ENCODE results near the gene GCGR.

Gene GCGR

GRCh38 chr17:81823820-81824550 lies 20.0 kb downstream of the GCGR start:
- H3K9ac ChIP-seq (ENCODE audit: low read depth, low read length) = no peak overlapping the region
- DNase-seq (no peak), ATAC-seq (ENCODE audit: insufficient read depth, low read depth) (no peak)
- TF ChIP-seq EZH2 (IDR thresholded peaks at IDR 0.05; ENCODE audit: borderline replicate concordance, low read depth, low read length, severe bottlenecking) = no peak
- TF ChIP-seq, protein P1, sequence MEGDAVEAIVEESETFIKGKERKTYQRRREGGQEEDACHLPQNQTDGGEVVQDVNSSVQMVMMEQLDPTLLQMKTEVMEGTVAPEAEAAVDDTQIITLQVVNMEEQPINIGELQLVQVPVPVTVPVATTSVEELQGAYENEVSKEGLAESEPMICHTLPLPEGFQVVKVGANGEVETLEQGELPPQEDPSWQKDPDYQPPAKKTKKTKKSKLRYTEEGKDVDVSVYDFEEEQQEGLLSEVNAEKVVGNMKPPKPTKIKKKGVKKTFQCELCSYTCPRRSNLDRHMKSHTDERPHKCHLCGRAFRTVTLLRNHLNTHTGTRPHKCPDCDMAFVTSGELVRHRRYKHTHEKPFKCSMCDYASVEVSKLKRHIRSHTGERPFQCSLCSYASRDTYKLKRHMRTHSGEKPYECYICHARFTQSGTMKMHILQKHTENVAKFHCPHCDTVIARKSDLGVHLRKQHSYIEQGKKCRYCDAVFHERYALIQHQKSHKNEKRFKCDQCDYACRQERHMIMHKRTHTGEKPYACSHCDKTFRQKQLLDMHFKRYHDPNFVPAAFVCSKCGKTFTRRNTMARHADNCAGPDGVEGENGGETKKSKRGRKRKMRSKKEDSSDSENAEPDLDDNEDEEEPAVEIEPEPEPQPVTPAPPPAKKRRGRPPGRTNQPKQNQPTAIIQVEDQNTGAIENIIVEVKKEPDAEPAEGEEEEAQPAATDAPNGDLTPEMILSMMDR (IDR thresholded peaks at IDR 0.05; ENCODE audit: borderline replicate concordance, extremely low read depth, low read length, poor library complexity, severe bottlenecking) = no peak
- H3K79me2 ChIP-seq (ENCODE audit: insufficient read depth, low read length) = peaks cover 21% of the 10 kb centered on the region
- peaks cover 20% of the 10 kb centered on the region for H3K36me3 ChIP-seq (ENCODE audit: insufficient read depth, low read length)
- H2AFZ ChIP-seq (ENCODE audit: low read depth, low read length) = no peak overlapping the region
- no peaks in the 10 kb centered on the region for H3K27me3 ChIP-seq (ENCODE audit: insufficient read depth, low read length, poor library complexity)
- no peak overlapping the region for H3K4me2 ChIP-seq (ENCODE audit: insufficient read depth, low read length)
- no peaks in the 10 kb centered on the region for H3K9me3 ChIP-seq (ENCODE audit: insufficient read depth, low read length, severe bottlenecking)
- peaks cover 16% of the 10 kb centered on the region for H4K20me1 ChIP-seq (ENCODE audit: insufficient read depth, low read length)
- H3K27ac ChIP-seq (ENCODE audit: low read length) = no peak overlapping the region
- H3K4me3 ChIP-seq (ENCODE audit: low read depth in 1 of 2, low read length in 2 of 2) = no peak overlapping the region
- peaks cover 20% of the 10 kb centered on the region for H3K4me1 ChIP-seq (ENCODE audit: insufficient read depth, low read length)

DNA sequence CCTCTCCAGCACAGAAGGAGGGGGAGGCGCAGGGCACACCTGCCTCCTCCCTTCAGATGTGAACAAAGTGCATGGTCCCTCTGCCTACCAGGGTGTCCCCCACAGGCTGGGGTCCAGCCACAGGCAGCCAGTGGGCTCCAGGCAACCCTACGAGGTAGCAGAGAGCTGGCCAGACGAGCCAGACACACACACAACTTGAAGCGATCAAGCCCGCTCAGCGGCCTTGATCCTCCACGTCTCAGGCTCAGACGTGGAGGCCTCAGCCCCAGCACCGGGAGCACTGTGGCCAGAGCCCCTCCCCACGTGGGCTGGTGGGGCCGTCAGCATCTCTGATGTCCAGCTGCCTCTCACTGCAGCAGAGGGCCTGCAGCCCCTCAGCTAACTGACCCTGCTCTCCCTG lies 20.6 kb downstream of the GCGR start:
- peaks cover 20% of the 10 kb centered on the region for H4K20me1 ChIP-seq (ENCODE audit: insufficient read depth, low read length)
- DNase-seq (no peak), ATAC-seq (ENCODE audit: insufficient read depth, low read depth) (no peak)
- no peaks in the 10 kb centered on the region for H3K9me3 ChIP-seq (ENCODE audit: insufficient read depth, low read length, severe bottlenecking)
- peaks cover 20% of the 10 kb centered on the region for H3K4me1 ChIP-seq (ENCODE audit: insufficient read depth, low read length)
- peaks cover 27% of the 10 kb centered on the region for H3K79me2 ChIP-seq (ENCODE audit: insufficient read depth, low read length)
- H3K4me2 ChIP-seq (ENCODE audit: insufficient read depth, low read length) = no peak overlapping the region
- no peak overlapping the region for H3K27ac ChIP-seq (ENCODE audit: low read length)
- no peaks in the 10 kb centered on the region for H3K27me3 ChIP-seq (ENCODE audit: insufficient read depth, low read length, poor library complexity)
- H3K9ac ChIP-seq (ENCODE audit: low read depth, low read length) = no peak overlapping the region
- H3K4me3 ChIP-seq (ENCODE audit: low read depth in 1 of 2, low read length in 2 of 2) = no peak overlapping the region
- peaks cover 20% of the 10 kb centered on the region for H3K36me3 ChIP-seq (ENCODE audit: insufficient read depth, low read length)
- TF ChIP-seq EZH2 (IDR thresholded peaks at IDR 0.05; ENCODE audit: borderline replicate concordance, low read depth, low read length, severe bottlenecking) = no peak
- TF ChIP-seq, protein P1 (IDR thresholded peaks at IDR 0.05; ENCODE audit: borderline replicate concordance, extremely low read depth, low read length, poor library complexity, severe bottlenecking) = no peak
- no peak overlapping the region for H2AFZ ChIP-seq (ENCODE audit: low read depth, low read length)

- Histone ChIP-seq H3K9me3 (ENCODE audit: insufficient read depth, low read length, severe bottlenecking) (no peaks in the 10 kb centered on the region), H3K27ac (ENCODE audit: low read length) (no peak overlapping the region), H2AFZ (ENCODE audit: low read depth, low read length) (no peak overlapping the region), H3K4me2 (ENCODE audit: insufficient read depth, low read length) (no peak overlapping the region), H3K79me2 (ENCODE audit: insufficient read depth, low read length) (peaks cover 36% of the 10 kb centered on the region), H3K36me3 (ENCODE audit: insufficient read depth, low read length) (peaks cover 20% of the 10 kb centered on the region), H3K9ac (ENCODE audit: low read depth, low read length) (no peak overlapping the region), H3K27me3 (ENCODE audit: insufficient read depth, low read length, poor library complexity) (no peaks in the 10 kb centered on the region), H4K20me1 (ENCODE audit: insufficient read depth, low read length) (peaks cover 25% of the 10 kb centered on the region), H3K4me1 (ENCODE audit: insufficient read depth, low read length) (peaks cover 20% of the 10 kb centered on the region), H3K4me3 (ENCODE audit: low read depth in 1 of 2, low read length in 2 of 2) (no peak overlapping the region)
- ATAC-seq (ENCODE audit: insufficient read depth, low read depth) = no peak
- no peak for DNase-seq
- TF ChIP-seq EZH2 (IDR thresholded peaks at IDR 0.05; ENCODE audit: borderline replicate concordance, low read depth, low read length, severe bottlenecking) = no peak
- TF ChIP-seq, protein P1 (IDR thresholded peaks at IDR 0.05; ENCODE audit: borderline replicate concordance, extremely low read depth, low read length, poor library complexity, severe bottlenecking) = peak; percentile 10
Measured at GRCh38 chr17:81825841-81826466, 22.0 kb downstream of the GCGR start.
